Mesothelial cell of epicardium (in vitro differentiated cells): ENCODE data around the gene INTS6. TPM values are rescaled to one million over a fixed set of nuclear protein-coding genes. Genes with fewer than 3 reads are reported as not detected.

Experiments used
- DNase-seq, 2 experiments: peaks; one replicate each; pipeline ENCODE4 v3.0.0; 2021; ENCODE audit warnings: low spot score in 2 of 2; ENCODE audit not compliant: unreplicated experiment in 2 of 2
- H3K27ac Mint-ChIP-seq: 2 replicates; pipeline ENCODE4 v1.8.0; 2021; ENCODE audit warnings: mixed read lengths
- H3K27me3 Mint-ChIP-seq: 2 replicates; pipeline ENCODE4 v1.8.0; 2021; ENCODE audit warnings: low read depth, mixed read lengths
- H3K36me3 Mint-ChIP-seq: 2 replicates; pipeline ENCODE4 v1.8.0; 2021; ENCODE audit warnings: mixed read lengths
- H3K4me1 Mint-ChIP-seq: 2 replicates; pipeline ENCODE4 v1.8.0; 2021; ENCODE audit warnings: mixed read lengths
- H3K4me3 Mint-ChIP-seq: 2 replicates; pipeline ENCODE4 v1.8.0; 2021; ENCODE audit warnings: mild to moderate bottlenecking, moderate library complexity, mixed read lengths
- H3K9me3 Mint-ChIP-seq: 2 replicates; pipeline ENCODE4 v1.8.0; 2021; ENCODE audit warnings: mixed read lengths
- total RNA-seq: library from RNA; stranded (reverse); gene quantifications from 3 replicates; pipeline ENCODE4 v1.2.1, GENCODE V29; 2021
- TF ChIP-seq, protein P1 (sequence below): fragments of 200-600 bp; sonication (generic); IDR thresholded peaks from one replicate; pipeline ENCODE4 v1.5.0; 2021; ENCODE audit warnings: antibody characterized with exemption; ENCODE audit not compliant: unreplicated experiment

INTS6 gene
- total RNA-seq, 1 donor from 2014 or later, result 38.1 TPM

DNA sequence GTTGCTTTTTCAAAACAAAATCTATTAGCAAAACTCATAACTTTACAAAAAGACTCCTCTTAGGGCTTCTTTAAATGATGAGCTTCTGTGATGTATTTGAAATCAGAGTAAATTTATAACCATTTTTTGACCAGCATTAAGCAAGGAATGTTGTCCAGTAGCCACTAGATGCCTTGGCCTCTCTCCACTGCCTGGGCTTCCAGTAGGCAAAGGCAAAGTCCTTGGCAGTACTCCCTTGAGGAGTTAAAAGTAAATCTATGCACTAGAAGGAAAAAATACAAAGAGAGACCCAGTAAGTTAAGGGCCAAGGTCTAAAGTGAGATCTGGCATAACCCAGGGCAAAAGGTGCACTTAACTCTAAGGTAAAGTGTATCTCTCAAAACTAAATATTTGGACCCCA is 103.8 kb downstream of the INTS6 start:
- no peak for DNase-seq
- H3K27ac Mint-ChIP-seq, result no peak overlapping the region
- peaks cover 3% of the 10 kb centered on the region for H3K9me3 Mint-ChIP-seq
- H3K4me3 Mint-ChIP-seq, result no peak overlapping the region
- peaks cover 3% of the 10 kb centered on the region for H3K36me3 Mint-ChIP-seq
- no peaks in the 10 kb centered on the region for H3K27me3 Mint-ChIP-seq
- H3K4me1 Mint-ChIP-seq, result no peaks in the 10 kb centered on the region
- TF ChIP-seq, protein P1, sequence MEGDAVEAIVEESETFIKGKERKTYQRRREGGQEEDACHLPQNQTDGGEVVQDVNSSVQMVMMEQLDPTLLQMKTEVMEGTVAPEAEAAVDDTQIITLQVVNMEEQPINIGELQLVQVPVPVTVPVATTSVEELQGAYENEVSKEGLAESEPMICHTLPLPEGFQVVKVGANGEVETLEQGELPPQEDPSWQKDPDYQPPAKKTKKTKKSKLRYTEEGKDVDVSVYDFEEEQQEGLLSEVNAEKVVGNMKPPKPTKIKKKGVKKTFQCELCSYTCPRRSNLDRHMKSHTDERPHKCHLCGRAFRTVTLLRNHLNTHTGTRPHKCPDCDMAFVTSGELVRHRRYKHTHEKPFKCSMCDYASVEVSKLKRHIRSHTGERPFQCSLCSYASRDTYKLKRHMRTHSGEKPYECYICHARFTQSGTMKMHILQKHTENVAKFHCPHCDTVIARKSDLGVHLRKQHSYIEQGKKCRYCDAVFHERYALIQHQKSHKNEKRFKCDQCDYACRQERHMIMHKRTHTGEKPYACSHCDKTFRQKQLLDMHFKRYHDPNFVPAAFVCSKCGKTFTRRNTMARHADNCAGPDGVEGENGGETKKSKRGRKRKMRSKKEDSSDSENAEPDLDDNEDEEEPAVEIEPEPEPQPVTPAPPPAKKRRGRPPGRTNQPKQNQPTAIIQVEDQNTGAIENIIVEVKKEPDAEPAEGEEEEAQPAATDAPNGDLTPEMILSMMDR, result no peak

DNA sequence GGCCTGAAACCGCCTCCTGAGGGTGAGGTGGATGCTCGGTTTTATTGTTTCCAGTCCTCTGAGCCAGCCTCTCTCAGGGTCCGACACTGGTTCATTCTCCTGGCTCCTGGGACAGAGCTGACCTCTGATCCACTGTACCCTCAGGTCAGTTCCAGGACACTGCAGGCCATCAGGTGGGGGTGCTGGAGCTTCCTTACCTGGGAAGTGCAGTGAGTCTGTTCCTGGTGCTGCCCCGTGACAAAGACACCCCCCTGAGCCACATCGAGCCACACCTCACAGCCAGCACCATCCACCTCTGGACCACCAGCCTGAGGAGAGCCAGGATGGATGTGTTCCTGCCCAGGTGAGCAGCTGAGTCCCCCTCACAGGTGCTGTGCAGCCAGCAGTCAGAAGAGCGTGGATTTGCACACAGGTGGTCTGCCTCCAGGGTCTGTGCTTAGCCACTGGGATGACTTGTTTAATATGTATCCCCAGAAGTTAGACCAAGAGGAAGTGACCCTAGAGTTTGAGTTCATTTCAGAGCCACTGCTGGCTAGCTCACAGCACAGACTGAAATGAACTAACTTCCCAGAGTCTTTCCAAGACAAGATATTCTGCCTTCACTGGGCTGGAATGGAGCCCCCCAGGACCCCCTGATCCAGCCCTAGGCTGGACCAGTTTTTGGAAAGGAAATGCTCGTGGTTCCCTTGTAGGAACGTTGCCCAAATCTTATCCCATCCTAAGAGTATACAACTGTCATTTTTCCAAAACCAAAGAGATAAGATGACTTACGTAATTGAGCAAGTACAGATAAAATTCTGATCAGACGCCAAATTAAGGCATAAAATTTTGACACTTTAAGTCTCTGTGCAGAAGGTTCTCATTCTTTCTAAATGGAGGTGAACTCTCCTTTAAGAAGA is 104.5 kb downstream of the INTS6 start:
- Mint-ChIP-seq H3K36me3 (peaks cover 3% of the 10 kb centered on the region), H3K4me3 (no peak overlapping the region), H3K27ac (no peak overlapping the region), H3K4me1 (peaks cover 4% of the 10 kb centered on the region), H3K27me3 (no peaks in the 10 kb centered on the region), H3K9me3 (peaks cover 3% of the 10 kb centered on the region)
- TF ChIP-seq, protein P1, result no peak
- DNase-seq, result no peak

DNA sequence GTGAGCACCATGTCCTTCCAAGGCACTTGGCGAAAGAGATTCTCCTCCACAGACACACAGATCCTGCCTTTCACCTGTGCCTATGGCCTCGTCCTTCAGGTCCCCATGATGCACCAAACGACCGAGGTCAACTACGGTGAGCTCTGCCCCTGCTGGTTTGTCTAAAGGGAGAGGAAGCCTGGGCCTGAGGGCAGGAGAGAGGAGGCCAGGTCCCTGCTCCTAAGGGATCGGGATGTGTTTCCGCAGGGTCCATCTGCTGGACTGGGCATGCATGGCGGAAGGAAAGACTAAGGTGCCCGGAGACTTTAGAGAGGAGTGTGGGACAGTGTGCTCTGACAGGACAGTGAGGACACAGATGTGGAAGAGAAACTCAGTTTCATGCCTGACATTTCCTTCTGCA is 105.7 kb downstream of the INTS6 start:
- Mint-ChIP-seq H3K36me3 (no peaks in the 10 kb centered on the region), H3K27me3 (no peaks in the 10 kb centered on the region), H3K4me3 (no peak overlapping the region), H3K27ac (no peak overlapping the region), H3K9me3 (peaks cover 3% of the 10 kb centered on the region), H3K4me1 (peaks cover 4% of the 10 kb centered on the region)
- no peak for DNase-seq
- TF ChIP-seq, protein P1, result no peak

DNA sequence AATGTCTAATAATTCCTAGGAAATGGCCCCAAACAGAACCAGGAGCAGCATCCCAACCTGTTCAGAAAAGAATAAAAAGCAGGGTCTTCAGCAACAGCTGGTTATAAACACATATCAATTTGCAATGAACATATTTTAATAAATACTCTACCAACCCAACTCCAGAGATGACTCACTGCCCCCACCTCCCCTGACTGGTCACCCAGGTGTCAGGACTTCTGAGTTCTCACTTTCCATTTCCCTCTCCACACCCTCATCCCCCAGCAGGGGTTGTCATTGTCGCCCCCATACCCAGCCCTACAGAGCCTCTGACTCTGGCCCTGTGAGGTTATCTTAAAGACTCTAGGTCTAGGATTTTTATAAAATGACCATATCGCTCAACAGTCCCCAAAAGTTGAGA is 106.4 kb downstream of the INTS6 start:
- TF ChIP-seq, protein P1, result no peak
- Mint-ChIP-seq H3K27me3 (no peaks in the 10 kb centered on the region), H3K4me3 (no peak overlapping the region), H3K36me3 (no peaks in the 10 kb centered on the region), H3K9me3 (no peaks in the 10 kb centered on the region), H3K4me1 (peaks cover 4% of the 10 kb centered on the region), H3K27ac (no peak overlapping the region)
- no peak for DNase-seq

DNA sequence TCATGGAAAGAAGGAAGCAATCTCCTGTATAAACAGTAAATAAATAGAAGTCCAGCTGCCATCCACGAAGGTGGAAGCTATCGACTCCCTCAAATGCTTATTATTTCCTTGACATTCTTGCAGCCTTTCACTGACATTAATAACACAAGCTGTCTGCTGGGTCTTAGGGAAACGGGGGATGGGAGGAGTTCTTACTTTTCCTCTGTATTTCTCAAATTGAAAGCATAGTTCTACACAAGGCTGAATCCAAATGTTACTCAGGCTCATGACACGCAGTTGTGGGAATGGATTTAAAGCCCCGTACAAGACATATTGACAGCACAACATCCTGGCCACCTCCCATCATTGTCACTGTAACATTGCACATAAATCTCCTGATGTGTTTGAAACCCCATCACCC is 109.4 kb downstream of the INTS6 start:
- no peak overlapping the region for H3K27ac Mint-ChIP-seq
- H3K4me1 Mint-ChIP-seq, result peaks cover 4% of the 10 kb centered on the region
- no peaks in the 10 kb centered on the region for H3K27me3 Mint-ChIP-seq
- DNase-seq, result no peak
- no peaks in the 10 kb centered on the region for H3K36me3 Mint-ChIP-seq
- H3K4me3 Mint-ChIP-seq, result no peak overlapping the region
- no peaks in the 10 kb centered on the region for H3K9me3 Mint-ChIP-seq
- TF ChIP-seq, protein P1, result no peak
